Choroid plexus epithelial cell (primary cell): ENCODE data around the gene DYRK1A.

Experiments
- DNase-seq: peaks from one replicate; pipeline ENCODE4 v3.0.0-alpha.2; 2010; ENCODE audit warnings: low read depth
- H3K4me3 ChIP-seq: 2 replicates; pipeline ENCODE4 v1.5.1; 2011; ENCODE audit warnings: low read depth, mild to moderate bottlenecking, control low read depth, low read length, moderate library complexity
- TF ChIP-seq, protein P1 (sequence below): conservative IDR thresholded peaks from 2 replicates; pipeline ENCODE4 v1.5.1; 2011; ENCODE audit warnings: low read depth, mild to moderate bottlenecking, control low read depth, inconsistent platforms, low read length, moderate library complexity

The DYRK1A gene

DNA sequence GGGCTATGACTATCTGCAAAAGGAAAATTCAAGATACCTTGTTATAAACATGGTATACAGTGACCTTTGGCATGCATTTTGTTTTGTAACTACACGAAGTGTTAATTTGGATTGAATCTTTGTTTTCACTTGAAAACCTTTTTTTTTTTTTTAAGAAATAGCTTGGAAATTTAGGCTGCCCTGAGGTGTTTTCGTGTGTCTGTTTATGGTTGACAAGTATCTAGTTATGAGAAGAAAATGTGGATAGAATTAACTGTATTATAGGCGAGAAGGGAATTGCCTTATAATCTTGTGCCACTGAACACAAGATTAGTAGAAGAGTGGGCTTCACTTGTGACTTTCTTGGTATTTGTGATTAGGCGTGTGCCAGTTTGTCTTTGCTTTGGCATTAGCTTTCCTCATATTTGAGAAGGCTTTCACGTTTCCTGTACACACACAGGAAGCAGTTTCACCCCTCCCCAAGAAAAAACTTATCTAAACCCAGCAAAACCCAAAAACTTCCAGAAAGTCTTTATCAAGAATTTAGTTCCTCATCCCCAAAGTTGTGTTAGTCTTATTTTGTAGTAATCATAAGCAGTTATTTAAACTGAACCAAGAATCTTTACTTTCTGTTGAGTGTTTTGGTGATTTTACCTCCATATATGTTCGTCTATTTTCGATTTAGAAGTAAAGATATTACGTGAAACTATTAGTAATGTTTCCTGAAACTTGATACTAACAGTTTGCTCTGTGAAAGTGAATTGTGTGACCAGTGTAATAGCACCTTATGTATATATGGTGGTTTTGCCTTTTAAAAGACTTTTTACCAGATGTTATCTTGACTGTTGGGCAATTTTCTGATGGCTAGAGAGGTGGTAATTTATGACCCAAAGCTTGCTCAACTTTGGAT, 3.8 kb downstream of the DYRK1A start:
- peak; percentile 78 for DNase-seq
- TF ChIP-seq, protein P1, sequence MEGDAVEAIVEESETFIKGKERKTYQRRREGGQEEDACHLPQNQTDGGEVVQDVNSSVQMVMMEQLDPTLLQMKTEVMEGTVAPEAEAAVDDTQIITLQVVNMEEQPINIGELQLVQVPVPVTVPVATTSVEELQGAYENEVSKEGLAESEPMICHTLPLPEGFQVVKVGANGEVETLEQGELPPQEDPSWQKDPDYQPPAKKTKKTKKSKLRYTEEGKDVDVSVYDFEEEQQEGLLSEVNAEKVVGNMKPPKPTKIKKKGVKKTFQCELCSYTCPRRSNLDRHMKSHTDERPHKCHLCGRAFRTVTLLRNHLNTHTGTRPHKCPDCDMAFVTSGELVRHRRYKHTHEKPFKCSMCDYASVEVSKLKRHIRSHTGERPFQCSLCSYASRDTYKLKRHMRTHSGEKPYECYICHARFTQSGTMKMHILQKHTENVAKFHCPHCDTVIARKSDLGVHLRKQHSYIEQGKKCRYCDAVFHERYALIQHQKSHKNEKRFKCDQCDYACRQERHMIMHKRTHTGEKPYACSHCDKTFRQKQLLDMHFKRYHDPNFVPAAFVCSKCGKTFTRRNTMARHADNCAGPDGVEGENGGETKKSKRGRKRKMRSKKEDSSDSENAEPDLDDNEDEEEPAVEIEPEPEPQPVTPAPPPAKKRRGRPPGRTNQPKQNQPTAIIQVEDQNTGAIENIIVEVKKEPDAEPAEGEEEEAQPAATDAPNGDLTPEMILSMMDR, result no peak

DNA sequence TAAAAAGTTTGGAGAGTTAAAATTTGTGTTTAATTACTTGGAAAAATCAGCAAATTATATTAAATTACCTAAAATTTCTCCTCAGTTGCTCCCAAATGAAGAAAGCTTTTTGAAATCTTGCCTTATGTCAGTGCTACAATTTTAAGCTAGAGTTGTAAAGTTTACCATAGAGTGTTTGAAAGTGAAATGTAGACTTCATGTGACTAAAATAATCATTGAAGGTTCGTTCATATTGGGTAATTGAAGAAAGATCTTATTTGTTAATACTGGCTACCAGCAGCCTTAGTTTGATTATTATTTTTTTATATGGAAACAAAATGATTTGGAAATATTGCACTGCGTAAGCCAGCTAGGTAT, 4.4 kb downstream of the DYRK1A start:
- H3K4me3 ChIP-seq, result peak overlapping the region; percentile 47

More for the DNA sequence above, 3.8 kb downstream of the DYRK1A start:
- peak overlapping the region; percentile 47 for H3K4me3 ChIP-seq

DNA sequence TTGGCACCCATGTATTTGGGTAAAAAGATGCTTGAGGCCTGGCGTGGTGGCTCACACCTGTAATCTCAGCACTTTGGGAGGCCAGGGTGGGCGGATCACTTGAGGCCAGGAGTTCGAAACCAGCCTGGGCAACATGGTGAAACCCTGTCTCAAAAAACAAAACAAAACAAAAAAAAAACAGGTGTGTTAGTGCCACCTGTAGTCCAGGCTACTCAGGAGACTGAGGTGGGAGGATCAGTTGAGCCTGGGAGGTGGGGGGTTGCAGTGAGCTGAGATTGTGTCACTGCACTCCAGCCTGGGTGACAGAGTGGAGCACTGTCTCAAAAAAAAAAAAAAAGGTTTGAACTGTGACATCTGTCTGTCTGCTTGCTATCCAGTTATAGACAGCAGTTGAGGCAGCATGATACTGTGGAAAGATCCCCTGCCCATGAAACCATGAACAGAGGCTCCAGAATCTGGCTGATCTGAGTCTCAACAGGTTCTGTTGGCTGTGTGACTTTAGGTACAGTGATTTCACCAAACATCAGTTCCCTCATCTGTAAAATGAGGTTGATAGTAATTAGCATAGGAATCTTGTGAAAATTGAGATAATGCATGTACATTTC, 5.7 kb downstream of the DYRK1A start:
- DNase-seq, result no peak
- TF ChIP-seq, protein P1, result no peak
- H3K4me3 ChIP-seq, result no peak overlapping the region

More for the DNA sequence above, 4.4 kb downstream of the DYRK1A start:
- TF ChIP-seq, protein P1, result no peak
- no peak for DNase-seq

DNA sequence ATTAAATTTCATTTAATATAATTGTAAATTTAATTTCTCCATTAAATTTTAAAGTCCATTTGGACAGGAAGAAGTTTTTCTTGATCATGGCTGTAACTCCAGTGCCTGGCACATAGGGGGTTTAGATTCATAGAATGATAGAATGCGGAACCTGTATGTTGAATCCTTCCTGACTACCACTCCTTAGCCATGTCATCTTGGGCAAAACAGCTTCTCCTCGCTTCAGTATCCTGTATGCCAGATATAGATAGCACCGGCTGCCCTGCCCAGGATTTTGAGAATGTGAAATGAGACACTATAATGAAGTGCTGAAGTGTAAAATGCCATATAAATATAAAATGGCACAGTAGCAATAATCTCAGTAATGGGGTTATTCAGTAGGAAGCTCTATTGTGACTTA, 6.4 kb downstream of the DYRK1A start:
- TF ChIP-seq, protein P1, result no peak
- no peak for DNase-seq
- no peak overlapping the region for H3K4me3 ChIP-seq

DNA sequence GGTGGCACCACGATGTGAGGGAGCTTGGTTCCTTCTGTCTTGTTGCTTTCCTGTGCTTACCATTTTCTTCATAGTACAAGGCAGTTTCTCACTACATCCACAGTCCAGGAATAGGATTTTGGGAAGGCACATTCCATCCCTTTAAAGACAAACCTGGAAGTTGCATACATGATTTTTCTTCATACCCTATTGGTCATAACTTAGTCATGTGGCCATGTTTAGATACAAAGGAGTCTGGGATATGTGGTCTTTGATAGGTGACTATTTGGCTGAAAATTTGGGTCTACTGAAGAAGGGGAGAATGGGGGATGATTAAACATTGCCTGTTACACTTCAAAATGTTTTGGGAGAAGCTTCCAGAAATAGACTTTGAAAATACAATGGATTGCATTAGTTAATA, 7.0 kb downstream of the DYRK1A start:
- no peak for DNase-seq
- no peak overlapping the region for H3K4me3 ChIP-seq
- TF ChIP-seq, protein P1, result no peak

DNA sequence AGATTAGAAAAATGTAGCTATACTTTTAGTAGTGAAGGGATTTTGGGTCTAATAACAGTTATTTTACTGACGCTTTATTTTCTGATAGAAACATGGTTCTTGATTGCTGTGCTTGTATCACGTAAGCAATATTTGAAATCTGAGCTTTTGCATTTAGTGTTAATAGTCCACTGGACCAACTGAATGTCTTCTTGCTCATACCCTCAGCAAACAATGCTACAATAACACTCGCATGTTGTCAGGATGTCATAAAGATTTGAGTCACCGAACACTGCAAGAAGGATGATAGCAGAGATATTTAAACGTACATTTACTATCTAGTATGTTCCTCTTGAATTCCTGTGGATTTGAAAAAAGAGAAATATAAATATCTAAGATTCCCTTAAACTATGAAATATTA, 7.5 kb downstream of the DYRK1A start:
- DNase-seq, result peak; percentile 56
- no peak overlapping the region for H3K4me3 ChIP-seq
- TF ChIP-seq, protein P1, result no peak
